ENCODE data around the gene MRPL30.
"Not testable (repeated sequence)": the region's sequence is repeated elsewhere in the genome, so short reads cannot be mapped to it uniquely, and the experiment has no call there.

- TF ChIP-seq CTCF (conservative IDR thresholded peaks at IDR 0.05; ENCODE audit: low read length); EZH2phosphoT487 (IDR thresholded peaks at IDR 0.05; ENCODE audit: borderline replicate concordance): not testable (repeated sequence)
Observed at GRCh38 chr2:99233177-99233576, 52.2 kb downstream of the MRPL30 start.

Data from Loucy (cell line).